K562 (cell line): ENCODE results near the gene ELK1. TPM values are rescaled to one million over a fixed set of nuclear protein-coding genes. Genes with fewer than 3 reads are reported as not detected.

Experiments used
- CREB3L1 ChIP-seq: fragments of 450-650 bp; IDR thresholded peaks from 2 replicates; pipeline ENCODE4 v1.6.1; 2014; ENCODE audit warnings: low read depth, mild to moderate bottlenecking, moderate library complexity, borderline replicate concordance
- ELF4 ChIP-seq: fragments of 450-650 bp; formaldehyde crosslinking; IDR thresholded peaks from 2 replicates; pipeline ENCODE4 v1.4.0; 2022; ENCODE audit warnings: missing genetic modification characterization
- ETS1 ChIP-seq: conservative IDR thresholded peaks from 2 replicates; pipeline ENCODE4 v1.6.1; 2011; ENCODE audit warnings: low read depth, mild to moderate bottlenecking, low read length; ENCODE audit not compliant: control insufficient read depth
- HES1 ChIP-seq: fragments of 450-650 bp; IDR thresholded peaks from 2 replicates; pipeline ENCODE4 v1.6.1; 2016; ENCODE audit warnings: low read depth, mild to moderate bottlenecking, moderate library complexity
- MIER1 ChIP-seq: fragments of 450-650 bp; IDR thresholded peaks from 2 replicates; pipeline ENCODE4 v1.6.1; 2016; ENCODE audit warnings: antibody characterized with exemption, mild to moderate bottlenecking, low read depth
- NFATC3 ChIP-seq: fragments of 450-650 bp; IDR thresholded peaks from 2 replicates; pipeline ENCODE4 v1.6.1; 2017; ENCODE audit warnings: mild to moderate bottlenecking
- NUFIP1 ChIP-seq: fragments of 450-650 bp; IDR thresholded peaks from 2 replicates; pipeline ENCODE4 v1.6.1; 2018; ENCODE audit not compliant: partially characterized antibody
- PCBP2 ChIP-seq: fragments of 200-400 bp; formaldehyde crosslinking; IDR thresholded peaks from 2 replicates; pipeline ENCODE4 v1.6.1; 2018; ENCODE audit warnings: low read length, low read depth, mild to moderate bottlenecking, moderate library complexity; ENCODE audit not compliant: poor library complexity, severe bottlenecking
- POLR2H ChIP-seq: IDR thresholded peaks from 2 replicates; pipeline ENCODE4 v1.6.1; 2016; ENCODE audit warnings: missing genetic modification characterization, low read depth, mild to moderate bottlenecking, control low read depth, missing compliant biosample characterization, moderate library complexity
- RBFOX2 ChIP-seq: fragments of 200-400 bp; formaldehyde crosslinking; IDR thresholded peaks from 2 replicates; pipeline ENCODE4 v1.6.1; 2017; ENCODE audit warnings: low read depth, mild to moderate bottlenecking, low read length, moderate library complexity
- RNF2 ChIP-seq: sonication (generic); IDR thresholded peaks from 2 replicates; pipeline ENCODE4 v1.6.1; 2016
- TAL1 ChIP-seq: fragments of 450-650 bp; IDR thresholded peaks from 2 replicates; pipeline ENCODE4 v1.6.1; 2016; ENCODE audit warnings: mild to moderate bottlenecking
- TARDBP ChIP-seq: fragments of 450-650 bp; IDR thresholded peaks from 2 replicates; pipeline ENCODE4 v1.6.1; 2016
- THRAP3 ChIP-seq: fragments of 450-650 bp; IDR thresholded peaks from 2 replicates; pipeline ENCODE4 v1.6.1; 2016; ENCODE audit warnings: mild to moderate bottlenecking, inconsistent platforms, borderline replicate concordance
- ZBTB12 ChIP-seq: fragments of 250-450 bp; sonication (Bioruptor Pico); IDR thresholded peaks from 2 replicates; pipeline ENCODE4 v1.4.0; 2020
- ZBTB7A ChIP-seq: IDR thresholded peaks from 2 replicates; pipeline ENCODE4 v1.6.1; 2011; ENCODE audit warnings: low read depth, mild to moderate bottlenecking, low read length, moderate library complexity, borderline replicate concordance; ENCODE audit not compliant: control insufficient read depth
- ZNF277 ChIP-seq: fragments of 250-450 bp; sonication (Bioruptor Pico); IDR thresholded peaks from 2 replicates; pipeline ENCODE4 v1.8.0; 2022; ENCODE audit warnings: inconsistent platforms, mild to moderate bottlenecking, moderate library complexity, borderline replicate concordance
- ZSCAN32 ChIP-seq: fragments of 450-650 bp; formaldehyde crosslinking; IDR thresholded peaks from 2 replicates; pipeline ENCODE4 v1.4.0; 2020; ENCODE audit warnings: mild to moderate bottlenecking, moderate library complexity
- polyA plus RNA-seq, 8 experiments: library from polyadenylated mRNA; depleted of rRNA in 4 of 8; stranded (reverse) in 5 of 8; unstranded in 3 of 8; fragments of >200 nt; fragmentation: Nextera tagmentation in 2 of 8; fragmentation: Illumina TruSeq in 1 of 8; extraction: Ambion mirVana in 2 of 8; extraction: Trizol in 1 of 8; gene quantifications; 2 replicates each; pipeline versions ENCODE4 v1.2.1 to v1.2.3, GENCODE V29; 2011 to 2014; ENCODE audit warnings: inconsistent platforms in 1 of 8, missing spikeins in 1 of 8
- total RNA-seq, 7 experiments: library from RNA; depleted of rRNA in 6 of 7; stranded (reverse); fragments of >200 nt in 6 of 7; fragmentation: Illumina TruSeq in 2 of 7; extraction: Trizol in 2 of 7; gene quantifications; 2 replicates each; pipeline versions ENCODE4 v1.2.1 to v1.2.3, GENCODE V29; 2011 to 2021; ENCODE audit warnings: low replicate concordance in 1 of 7

The ELK1 gene
- total and polyA plus RNA-seq, 9 of the 15 experiments (the other 6 are each of a cell fraction or from before 2014, with no cell fraction given): 4.4 to 74.9 (median 26.5) TPM

GRCh38 chrX:47658684-47659420, 8.5 kb upstream of the ELK1 start, which contains the start of gene UXT (continued):
- TF ChIP-seq ZBTB12 (CRISPR knock-in tag) (peak; percentile 81), HES1 (no peak), THRAP3 (no peak), CREB3L1 (peak; percentile 28; the same call in 1 of the 2 replicates), ZBTB7A (peak; percentile 73), ETS1 (no peak), MIER1 (no peak), NUFIP1 (no peak), NFATC3 (0 out of 2 replicates have a peak, but pooled peaks have one; percentile 26), ELF4 (CRISPR knock-in tag) (peak; percentile 93; the same call in 1 of the 2 replicates), TARDBP (no peak), RBFOX2 (peak; percentile 95), POLR2H (tag) (peak; percentile 75), RNF2 (0 out of 2 replicates have a peak, but pooled peaks have one; percentile 47), ZNF277 (no peak), ZSCAN32 (CRISPR knock-in tag) (0 out of 2 replicates have a peak, but pooled peaks have one; percentile 7), PCBP2 (no peak), TAL1 (no peak)
